Germinal center (tissue), 1 donor: ENCODE data around the gene OXNAD1.
A peak's percentile ranks its signal among the peaks of the same experiment; 100 is the strongest.

Experiments used
- DNase-seq: peaks from one replicate; pipeline ENCODE4 v3.0.0; 2012; ENCODE audit warnings: mixed read lengths, low spot score

Gene OXNAD1

DNA sequence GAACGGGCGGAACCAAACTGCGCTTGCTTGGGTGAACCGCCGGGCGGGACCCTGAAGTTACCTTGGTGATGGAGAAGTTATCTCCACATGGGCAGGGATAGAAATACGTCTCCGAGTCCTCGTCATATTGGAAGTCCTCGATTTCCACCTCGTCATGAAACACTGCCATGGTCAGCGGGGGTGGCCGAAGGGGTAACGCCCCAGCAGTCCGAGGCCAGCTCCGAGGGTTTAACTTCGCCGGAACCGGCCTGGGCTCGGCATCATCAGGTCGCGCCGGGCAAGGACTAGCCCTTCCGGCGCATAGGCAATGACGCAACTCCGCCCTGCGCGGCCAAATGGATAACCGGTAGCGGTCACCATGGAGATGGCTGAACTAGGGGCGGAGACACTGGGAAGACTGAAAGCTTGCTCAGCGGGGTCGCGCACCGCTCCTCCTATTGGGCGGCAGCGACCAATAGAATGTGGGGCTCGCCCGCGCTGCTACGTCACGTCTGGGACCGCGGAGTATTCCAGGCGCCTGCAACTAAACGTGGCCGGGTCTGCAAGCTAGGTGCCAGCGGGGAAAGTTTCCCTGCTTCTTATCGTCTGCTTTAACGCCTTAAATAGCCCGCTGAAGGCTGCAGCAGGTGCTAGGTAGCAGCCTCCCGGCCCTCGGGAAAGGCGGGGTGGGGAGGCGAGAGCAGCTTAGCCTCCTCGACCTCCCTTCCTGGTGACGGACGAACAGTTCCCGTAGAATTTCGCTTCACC, at the start of gene OXNAD1, which contains the start of gene DPH3:
TSS of gene OXNAD1 (plus strand) at position 505 of the 747 bp plus-strand sequence. CDS start 5,741 bp downstream, outside the sequence.
TSS of gene DPH3 (minus strand) at position 236 of the 747 bp plus-strand sequence. CDS start at position 169, 67 bp downstream.
- peak; percentile 98 for DNase-seq

DNA sequence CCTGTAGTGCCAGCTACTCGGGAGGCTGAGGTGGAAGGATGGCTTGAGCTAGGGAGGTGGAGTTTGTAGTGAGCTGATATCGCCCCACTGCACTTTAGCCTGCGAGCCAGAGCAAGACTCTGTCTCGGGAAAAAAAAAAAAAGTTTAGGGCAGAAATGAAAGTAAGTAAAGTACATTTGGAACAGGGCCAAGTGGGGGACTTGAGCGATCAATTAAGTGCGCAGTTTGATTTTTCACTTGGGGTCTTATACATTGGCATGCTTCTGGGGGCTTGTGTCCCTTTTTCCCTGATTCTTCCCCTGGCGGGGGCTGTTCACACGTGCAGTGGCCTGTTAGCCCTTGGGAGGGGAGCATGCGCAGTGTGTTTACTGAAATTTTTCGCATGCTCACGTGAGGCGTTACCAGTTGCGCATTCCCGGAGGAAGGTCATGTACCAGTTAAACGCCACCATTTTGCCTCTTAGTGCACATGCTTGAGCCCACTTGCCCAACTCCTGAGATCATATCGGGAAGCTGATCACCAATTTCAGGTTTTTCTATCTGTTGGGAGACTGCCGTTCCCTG, 48.6 kb upstream of the OXNAD1 start:
- no peak for DNase-seq

DNA sequence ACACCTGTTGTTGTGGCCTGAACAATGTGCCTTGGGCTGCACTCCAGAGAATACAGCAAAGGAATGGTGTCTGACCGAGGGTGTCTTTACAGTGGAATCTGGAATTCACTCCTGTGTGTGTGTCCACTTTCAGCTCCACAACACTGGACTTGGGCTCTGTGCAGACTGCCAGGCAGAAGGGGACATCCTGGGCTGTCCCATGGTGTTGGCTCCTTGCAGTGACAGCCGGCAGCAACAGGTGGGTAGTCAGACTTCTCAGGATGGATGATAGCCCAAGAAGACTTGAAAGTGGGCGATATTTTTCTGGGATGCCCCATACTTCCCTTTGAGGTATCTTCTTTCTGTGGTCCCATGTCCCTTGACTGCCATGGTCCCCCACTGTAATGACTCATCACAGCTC, 45.2 kb upstream of the OXNAD1 start:
- no peak for DNase-seq

- DNase-seq, result no peak
Measured at GRCh38 chr3:16221990-16222389, 43.0 kb upstream of the OXNAD1 start.

DNA sequence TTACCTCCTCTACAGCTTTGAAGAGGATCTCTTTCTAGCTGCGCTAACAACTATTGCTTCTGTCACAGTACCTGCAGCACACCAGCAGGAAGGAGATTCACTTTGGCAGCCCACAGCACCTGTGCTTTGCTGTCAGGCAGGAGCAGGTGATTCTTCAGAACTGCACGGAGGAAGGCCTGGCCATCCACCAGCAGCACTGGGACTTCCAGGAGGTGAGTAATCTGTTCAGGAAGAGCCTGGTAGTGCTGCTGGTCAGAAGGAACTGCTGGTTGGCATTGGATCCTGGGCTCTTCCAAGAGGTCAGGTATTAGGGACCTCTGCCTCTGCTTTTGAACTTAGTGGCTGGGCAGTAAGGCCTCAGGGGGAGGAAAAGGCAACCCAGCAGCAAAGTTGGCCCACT, 42.5 kb upstream of the OXNAD1 start:
- no peak for DNase-seq

DNA sequence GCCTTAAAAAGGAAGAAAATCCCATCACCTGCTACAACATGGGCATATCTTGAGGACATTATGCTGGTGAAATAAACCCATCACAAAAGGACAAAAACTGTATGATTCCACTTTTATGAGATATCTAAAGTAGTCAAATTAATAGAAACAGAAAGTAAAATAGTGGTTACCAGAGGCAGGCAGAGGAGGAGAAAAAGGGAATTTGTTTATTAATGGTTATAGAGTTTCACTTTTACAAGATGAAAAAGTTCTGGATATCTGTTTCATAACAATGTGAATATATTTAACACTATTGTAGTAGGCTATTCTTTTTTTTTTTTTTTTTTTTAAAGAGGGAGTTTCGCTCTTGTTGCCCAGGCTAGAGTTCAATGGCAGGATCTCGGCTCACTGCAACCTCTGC, 40.7 kb upstream of the OXNAD1 start:
- no peak for DNase-seq

GRCh38 chr3:16227566-16227965, 37.4 kb upstream of the OXNAD1 start:
- DNase-seq, result no peak

DNA sequence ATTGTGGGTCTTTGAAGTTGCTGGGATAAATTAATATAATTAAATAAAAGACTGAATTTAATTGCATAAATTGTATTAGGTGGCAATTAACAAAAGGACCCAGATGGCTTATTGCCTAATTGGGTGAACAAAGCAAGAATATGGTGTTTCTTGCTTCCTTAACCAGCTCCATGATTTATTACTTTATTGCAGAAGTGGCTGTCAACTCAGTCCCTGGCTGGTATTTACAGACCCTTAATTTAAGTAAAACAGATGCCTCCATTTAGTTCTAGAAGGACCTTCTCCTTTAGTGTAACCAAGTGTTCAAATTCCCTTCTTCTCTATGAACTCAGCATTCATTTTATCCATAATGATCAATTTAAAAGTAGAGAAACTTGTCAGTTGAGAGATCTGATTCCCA, 35.3 kb upstream of the OXNAD1 start:
- no peak for DNase-seq

DNA sequence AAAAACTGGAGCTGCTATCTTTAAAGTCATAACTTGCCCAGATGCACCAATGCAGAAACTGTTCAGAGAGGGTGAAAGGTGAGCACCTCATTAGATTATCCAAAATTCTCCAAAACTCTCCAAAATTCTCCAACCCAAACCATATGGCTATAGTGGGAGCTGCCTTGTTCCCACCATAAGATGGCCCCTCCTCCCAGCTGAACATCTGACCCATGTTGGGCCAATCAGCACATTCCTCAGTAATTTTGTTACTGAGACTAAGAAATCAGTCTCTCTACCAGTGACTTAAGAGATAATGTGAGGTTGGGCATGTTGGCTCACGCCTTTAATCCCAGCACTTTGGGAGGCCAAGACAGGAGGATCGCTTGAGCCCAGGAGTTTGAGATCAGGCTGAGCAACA, 33.0 kb upstream of the OXNAD1 start:
- DNase-seq, result no peak

GRCh38 chr3:16233806-16234205, 31.2 kb upstream of the OXNAD1 start:
- no peak for DNase-seq

GRCh38 chr3:16234281-16234680, 30.7 kb upstream of the OXNAD1 start:
- DNase-seq, result no peak

- DNase-seq, result no peak
Measured at GRCh38 chr3:16236030-16236639, 28.9 kb upstream of the OXNAD1 start.

- DNase-seq, result no peak
Measured at GRCh38 chr3:16236856-16237393, 28.1 kb upstream of the OXNAD1 start.

DNA sequence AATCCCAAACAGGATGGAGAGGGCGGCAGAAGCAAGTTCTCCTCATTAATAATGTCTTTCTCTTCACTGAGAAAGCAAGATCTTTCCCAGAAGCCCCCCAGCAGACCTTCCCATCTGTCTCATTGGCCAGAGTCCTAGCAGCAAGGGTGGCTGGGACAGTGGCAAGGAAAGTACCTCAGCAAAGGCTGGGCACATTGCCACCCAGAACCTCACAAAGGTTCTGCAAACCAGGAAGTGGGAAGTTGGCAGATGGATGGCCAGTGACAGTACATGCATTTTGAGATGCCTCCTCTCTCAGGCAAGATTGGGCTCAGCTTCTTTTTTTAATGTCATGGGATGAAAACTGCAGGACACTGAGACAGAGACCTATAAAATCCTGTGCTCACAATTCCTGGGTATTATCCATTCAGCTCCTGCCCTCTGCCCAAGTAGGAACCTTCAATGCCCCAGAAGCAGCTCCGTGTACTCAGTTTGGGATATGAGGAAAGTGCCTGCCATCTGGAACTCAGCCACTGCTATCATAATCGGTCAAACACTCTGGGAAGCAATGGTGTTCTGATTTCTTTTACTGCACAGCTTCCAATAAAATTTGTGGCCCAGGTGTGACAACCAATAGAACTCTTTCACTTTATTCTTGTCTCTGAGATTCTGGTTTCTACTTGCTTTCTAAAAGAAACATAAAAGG, 25.8 kb upstream of the OXNAD1 start:
- no peak for DNase-seq

GRCh38 chr3:16239780-16240179, 25.2 kb upstream of the OXNAD1 start:
- DNase-seq, result no peak

DNA sequence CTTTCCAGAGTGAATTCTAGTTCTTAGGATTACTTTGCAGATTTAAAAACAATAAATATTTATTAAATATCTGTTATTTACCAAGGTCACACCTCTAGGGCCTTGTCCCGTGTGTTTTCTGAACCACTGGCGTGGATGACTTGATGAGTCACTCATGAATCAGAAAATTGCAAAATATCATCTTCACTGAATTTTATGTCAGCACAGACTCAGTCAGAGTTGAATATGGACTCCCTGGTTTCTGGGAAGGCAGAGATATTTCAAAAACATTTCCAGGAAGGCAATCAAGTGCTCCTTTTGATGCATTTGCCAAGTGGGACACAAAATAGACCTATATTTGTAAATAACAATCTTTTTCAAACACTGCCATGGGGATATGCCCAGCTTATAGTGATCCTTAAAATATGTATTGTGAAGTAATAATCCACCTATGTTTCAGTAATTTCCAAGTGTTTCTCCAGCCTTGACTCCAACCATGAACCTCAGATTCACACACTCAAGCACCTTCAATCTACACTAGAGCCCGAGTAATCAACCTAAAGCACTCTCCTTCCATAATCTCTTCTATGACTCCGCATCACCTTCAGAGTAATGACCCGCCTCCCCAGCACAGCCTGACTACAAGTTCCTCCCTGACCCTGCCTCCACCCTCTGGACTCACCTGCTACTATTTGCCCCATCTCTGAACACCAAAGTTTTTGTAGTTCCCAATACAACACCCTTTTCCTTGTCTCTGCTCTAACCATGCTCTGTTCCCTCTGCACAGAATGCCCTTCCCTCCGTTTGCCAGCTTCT, 24.6 kb upstream of the OXNAD1 start:
- DNase-seq, result no peak

- DNase-seq, result no peak
Measured at GRCh38 chr3:16241225-16241624, 23.8 kb upstream of the OXNAD1 start.

DNA sequence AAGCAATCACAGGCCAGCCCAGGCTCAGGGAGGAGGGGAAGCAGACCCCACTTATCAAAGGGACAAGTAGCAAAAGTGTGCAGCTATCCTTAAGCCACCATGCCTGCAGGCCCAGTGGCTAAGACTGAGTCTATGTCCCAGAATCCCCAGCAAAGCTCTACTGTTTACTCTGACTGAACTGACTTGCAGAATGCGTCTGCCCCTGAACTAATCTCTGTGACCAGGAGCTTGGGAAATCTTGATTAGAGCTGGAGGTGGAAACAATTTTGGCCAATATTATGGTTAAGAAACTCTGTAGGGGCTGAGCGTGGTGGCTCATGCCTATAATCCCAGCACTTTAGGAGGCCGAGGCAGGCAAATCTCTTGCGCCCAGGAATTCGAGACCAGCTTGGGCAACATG, 22.8 kb upstream of the OXNAD1 start:
- no peak for DNase-seq

DNA sequence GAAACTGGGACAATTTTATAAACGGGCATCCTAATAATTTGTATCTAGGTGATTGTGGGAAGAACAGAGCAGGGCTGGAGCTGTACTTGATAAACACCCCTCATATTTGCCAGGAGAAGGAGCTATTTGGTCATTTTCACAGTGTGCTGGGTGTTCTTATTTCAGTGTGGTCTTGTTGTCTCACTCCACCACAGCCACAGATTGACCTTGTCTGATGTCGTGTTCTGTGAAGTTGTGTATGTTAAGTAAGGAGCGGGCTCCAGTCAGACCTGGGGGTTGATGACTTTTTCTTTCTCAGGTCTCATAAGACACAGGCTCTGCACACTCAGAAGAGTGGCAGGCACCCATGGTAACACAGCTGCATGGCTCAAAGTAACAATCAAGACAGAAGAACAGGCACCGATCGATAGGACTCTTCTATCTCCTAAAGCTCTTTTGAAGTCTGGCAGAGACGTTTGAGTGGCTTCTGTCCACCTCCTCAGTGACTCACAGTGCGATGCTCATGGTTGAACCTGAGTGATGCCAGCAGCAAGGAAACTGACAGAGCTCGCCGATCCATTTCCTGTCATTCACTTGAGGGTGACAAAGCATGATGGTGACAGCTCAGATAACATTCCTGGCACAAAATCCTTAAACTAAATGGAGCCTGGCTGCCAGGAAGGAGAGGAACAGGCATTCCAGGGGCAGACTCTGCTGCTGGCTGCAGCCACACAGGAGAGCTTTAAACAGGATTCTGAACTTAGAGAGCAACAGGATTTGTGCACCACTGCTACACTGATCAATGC, 21.1 kb upstream of the OXNAD1 start:
- DNase-seq, result no peak

DNA sequence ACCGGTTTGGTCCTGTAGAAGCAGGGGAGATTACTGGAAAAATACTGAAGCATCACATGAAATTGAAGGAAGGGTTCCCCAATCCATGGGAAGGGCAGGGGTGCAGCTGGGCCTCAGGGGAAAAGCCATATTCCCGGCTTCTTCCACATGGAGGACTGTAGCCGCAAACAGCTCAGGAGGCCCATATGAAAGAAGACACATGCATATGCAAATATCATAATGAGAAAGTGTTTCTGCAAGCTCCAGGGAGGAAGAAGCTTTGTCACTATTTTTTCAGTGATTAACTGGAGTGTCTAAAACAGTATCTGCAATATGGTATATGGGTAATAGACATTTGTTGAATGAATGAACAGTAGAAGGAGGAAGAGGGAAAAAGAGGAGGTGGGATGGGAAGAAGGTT, 19.4 kb upstream of the OXNAD1 start:
- DNase-seq, result no peak
